NCI-H345 treated with DMSO at 0.1 percent for 48 hours (cell line): ENCODE data around the gene DNAH6.

Experiments used
- DNase-seq: peaks from one replicate; lab custom pipeline; 2025; ENCODE audit not compliant: unreplicated experiment; lab: John Stamatoyannopoulos, UW

Gene DNAH6

GRCh38 chr2:84788498-84788897, 272.2 kb downstream of the DNAH6 start:
- no peak for DNase-seq

DNA sequence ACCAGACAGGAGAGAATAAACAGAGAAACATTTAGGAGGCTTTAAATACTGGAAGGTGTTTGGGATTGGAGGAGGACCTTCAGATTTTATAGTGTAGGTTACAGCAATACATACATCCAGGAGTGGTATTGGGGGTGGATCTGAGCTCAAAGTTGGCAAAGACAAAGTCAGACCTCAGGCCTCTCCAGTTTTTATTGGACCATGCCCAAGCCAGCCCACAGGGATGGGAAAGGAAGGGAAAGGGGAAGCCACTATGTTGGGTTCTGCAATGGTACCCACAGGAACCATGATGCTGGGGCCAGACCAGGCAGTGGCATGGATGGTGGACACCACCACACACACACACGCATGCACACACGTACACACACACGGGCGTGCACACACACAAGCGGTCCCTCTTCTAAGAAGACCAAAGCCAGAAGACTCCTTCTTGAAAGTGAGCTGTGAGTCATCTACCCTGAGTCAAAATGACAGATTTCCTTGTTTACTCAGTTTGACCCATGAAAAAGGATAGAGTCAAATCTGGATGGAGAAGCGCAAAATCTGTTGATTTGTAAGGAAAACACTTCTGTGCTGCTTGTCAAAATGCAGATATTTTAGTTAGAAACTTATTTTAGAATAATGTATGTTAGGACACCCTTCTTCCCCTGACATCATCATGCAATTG, 276.7 kb downstream of the DNAH6 start:
- DNase-seq: no peak

DNA sequence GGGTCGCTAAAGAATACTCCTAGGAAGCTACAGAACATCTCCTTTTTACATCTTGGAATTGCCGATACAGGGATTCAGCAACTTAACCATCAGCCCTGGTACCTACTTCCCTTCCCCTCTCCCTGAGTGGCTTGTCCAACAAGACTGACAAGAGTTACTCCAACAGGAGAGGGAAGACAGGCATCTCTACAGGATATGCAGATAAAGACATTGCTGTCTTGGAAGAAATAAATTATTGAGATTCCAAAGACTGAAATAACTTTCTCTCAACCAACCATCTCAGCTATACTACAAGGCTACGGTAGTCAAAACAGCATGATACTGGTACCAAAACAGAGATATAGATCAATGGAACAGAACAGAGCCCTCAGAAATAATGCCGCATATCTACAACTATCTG, 277.3 kb downstream of the DNAH6 start:
- no peak for DNase-seq

GRCh38 chr2:84796798-84797197, 280.5 kb downstream of the DNAH6 start:
- DNase-seq: no peak

- no peak for DNase-seq
Observed at GRCh38 chr2:84797271-84797670, 281.0 kb downstream of the DNAH6 start.

DNA sequence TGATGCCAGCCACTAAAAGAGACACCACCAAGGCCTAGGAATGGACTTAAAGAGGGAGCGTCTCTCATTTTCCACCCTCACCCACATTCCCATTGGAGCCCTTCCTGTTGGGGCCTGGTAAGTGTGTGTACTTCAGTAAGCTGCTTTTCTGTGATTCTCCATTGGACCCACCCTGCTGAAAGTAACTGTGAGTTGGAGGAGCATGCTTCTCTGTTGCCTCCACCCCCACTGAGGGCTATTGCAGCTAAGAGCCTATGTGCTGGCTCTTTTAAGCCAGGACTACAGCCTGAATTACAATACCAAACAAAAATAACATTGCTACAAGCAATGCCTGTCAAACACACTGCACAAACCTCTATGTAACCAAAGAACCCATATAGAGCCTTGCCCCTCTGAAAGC, 283.5 kb downstream of the DNAH6 start:
- no peak for DNase-seq

GRCh38 chr2:84800194-84800805, 284.0 kb downstream of the DNAH6 start:
- no peak for DNase-seq

- DNase-seq: no peak
Observed at GRCh38 chr2:84801811-84802210, 285.5 kb downstream of the DNAH6 start.

DNA sequence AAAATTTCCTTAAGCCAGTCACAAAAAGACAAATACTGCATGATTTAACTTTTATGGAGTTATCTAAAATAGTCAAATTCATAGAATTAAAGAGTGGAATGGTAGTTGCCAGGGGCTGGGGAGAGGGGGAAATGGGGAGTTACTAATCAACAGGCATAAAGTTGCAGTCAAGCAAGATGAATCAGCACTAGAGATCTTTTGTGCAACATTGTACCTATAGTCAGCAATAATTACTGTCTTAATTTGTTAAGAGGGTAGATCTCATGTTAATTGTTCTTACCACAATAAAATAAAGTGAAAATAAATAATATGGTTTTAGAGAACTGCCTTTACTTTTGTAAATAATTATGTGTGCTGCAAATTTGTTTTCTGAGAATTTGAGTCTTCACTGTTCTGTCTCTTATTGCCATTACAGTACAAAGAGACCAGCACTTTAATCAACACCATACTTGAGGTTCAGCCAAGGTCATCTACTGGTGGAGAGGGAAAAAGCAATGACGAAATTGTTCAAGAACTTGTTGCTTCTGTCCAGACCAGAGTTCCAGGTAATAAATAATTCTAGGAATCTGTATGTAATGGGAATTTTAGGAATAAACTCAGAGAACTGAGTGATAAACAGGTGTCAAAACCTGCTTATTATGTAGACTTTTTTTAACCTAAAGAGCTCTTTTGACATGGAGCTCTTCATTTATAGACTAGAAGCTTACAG, 289.1 kb downstream of the DNAH6 start:
- DNase-seq: no peak

DNA sequence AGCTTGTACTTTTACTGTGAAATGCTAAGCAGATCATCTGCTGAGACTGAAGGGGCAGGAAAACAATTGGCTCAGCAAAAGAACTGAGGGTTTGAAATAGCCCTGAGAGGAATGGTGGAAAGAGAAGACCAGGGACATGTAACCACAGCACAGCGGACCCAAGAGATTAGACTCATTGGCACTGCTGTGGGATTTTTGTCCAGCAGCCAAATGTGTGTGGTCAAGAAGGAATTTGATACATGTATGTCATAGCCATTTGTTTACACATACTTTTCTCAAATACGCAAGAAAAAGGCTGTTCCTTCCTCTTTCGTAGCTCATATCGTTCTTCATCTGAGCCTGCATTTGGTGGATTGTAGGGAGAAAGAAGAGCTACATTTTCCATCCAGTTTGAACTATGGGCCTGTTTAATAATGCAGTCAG, 290.8 kb downstream of the DNAH6 start:
- DNase-seq: no peak

DNA sequence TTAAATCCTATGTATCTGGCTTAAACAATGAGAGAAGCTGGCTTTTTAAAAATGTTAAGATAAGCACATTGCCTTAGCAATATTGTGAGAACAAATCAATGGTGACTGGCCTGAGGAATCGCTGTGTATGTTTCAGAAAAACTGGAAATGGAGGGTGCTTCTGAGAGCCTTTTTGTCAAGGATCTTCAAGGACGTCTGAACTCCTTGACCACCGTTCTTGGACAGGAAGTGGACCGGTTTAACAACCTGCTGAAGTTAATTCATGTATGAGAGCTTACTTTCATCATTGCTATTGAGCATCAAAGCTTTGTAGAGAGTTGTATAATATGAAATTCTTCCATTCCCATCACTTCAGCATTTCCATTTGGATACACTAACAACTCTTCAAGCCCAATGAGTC, 292.0 kb downstream of the DNAH6 start:
- no peak for DNase-seq

GRCh38 chr2:84811839-84812431, 295.6 kb downstream of the DNAH6 start:
- no peak for DNase-seq

DNA sequence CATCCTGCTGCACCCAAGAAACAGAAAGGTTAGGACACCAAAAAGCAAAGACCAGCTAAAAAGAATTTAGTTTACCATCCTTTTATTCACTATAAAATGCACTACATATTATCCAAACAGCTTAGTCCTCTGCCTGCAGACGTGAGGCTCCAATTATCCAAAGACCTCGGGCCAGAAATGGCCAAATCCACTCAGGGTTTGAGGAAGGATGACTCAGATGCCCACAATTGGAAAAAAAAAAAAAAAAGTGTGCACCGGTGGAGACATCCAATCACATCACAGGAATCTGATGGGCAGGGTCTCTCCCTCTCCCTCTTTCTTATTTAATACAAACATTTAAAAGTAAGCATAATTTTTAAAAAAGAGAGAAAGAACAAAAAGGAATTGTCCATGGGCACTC, 298.8 kb downstream of the DNAH6 start:
- DNase-seq: no peak

GRCh38 chr2:84816426-84817026, 300.2 kb downstream of the DNAH6 start:
- DNase-seq: no peak

DNA sequence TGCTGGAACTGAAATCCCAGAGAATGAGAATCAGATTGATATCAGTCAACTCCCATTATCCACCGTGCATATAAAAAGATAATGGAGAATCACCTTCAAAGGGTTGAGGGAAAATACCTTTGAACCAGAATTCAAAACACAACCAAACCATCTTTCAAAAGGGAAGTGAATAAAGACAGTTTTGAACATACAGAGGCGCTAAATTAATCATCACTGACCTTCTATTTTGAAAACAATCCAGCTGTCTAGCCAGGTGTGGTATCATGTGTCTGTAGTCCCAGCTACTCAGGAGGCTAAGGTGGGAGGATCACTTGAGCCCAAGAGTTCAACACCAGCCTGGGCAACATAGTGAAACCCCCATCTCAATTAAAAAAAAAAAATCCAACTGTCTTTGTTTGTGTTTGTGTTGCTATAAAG, 300.9 kb downstream of the DNAH6 start:
- no peak for DNase-seq

- DNase-seq: no peak
Observed at GRCh38 chr2:84821806-84822205, 305.5 kb downstream of the DNAH6 start.

GRCh38 chr2:84823229-84823628, 306.9 kb downstream of the DNAH6 start:
- no peak for DNase-seq

GRCh38 chr2:84823788-84824187, 307.5 kb downstream of the DNAH6 start:
- no peak for DNase-seq

GRCh38 chr2:84827978-84828575, 311.8 kb downstream of the DNAH6 start:
- no peak for DNase-seq

DNA sequence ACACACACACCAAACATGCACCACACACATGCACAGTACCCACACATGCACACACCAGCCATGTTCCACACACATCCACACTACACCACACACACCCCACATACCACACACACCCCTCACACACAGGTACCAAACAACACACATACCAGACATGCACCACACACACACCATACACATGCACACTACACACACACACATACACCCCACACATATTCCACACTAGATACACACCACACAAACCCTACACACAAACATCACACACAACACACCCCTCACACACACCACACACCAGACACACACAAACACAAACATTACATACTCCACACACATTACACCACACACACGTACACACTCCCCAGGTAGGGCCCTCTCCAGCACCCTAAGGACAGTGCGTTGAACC, 313.4 kb downstream of the DNAH6 start:
- DNase-seq: no peak

DNA sequence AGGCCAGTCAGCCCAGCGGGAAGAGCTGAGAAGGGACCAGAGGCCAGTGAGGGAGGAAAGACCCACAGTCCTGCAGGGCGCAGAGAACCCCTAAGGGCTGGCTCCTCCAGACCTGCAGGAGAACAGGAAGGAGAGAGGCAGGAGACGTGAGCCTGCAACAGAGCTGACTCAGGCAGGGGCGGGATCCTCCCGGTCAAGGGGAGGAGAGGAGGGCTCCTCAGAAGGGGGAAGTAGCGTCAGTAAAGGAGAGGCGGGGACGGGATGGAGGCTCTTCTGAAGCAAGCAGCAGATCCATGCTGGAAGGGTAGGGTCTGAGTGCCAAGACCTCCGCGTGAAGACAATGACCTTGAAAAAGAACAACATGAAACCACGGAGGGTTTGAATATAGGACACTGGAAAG, 313.8 kb downstream of the DNAH6 start:
- DNase-seq: no peak
